Transverse colon (tissue), 4 donors: ENCODE measurements around the gene SPECC1. TPM values are rescaled to one million over a fixed set of nuclear protein-coding genes. Genes with fewer than 3 reads are reported as not detected.

Source experiments
- DNase-seq: peaks from one replicate; pipeline ENCODE4 v3.0.0-alpha.2; 2019
- H3K27ac ChIP-seq, 4 donors: fragments of 200-600 bp; sonication (generic); 2 replicates each; pipeline ENCODE4 v1.5.1; 2016 to 2018; ENCODE audit warnings: inconsistent platforms in 4 of 4
- H3K27me3 ChIP-seq: fragments of 200-600 bp; sonication (generic); 2 replicates; pipeline ENCODE4 v1.5.1; 2017; ENCODE audit warnings: inconsistent platforms
- H3K36me3 ChIP-seq, 4 donors: fragments of 200-600 bp; sonication (generic); 2 replicates each; pipeline ENCODE4 v1.5.1; 2017 to 2019; ENCODE audit warnings: inconsistent platforms in 4 of 4
- H3K4me1 ChIP-seq, 4 donors: fragments of 200-600 bp; sonication (generic); 2 replicates each; pipeline ENCODE4 v1.5.1; 2017 to 2020; ENCODE audit warnings: inconsistent platforms in 4 of 4
- H3K4me3 ChIP-seq, 4 donors: fragments of 200-600 bp; sonication (generic); 1 replicate in 1 of 4; 2 replicates in 3 of 4; pipeline versions ENCODE4 v1.5.1 to v1.6.1; 2017 to 2019; ENCODE audit warnings: inconsistent platforms in 4 of 4
- H3K9me3 ChIP-seq, 2 donors: fragments of 200-600 bp; sonication (generic); 2 replicates each; pipeline ENCODE4 v1.5.1; 2017 to 2019; ENCODE audit warnings: inconsistent platforms in 2 of 2
- EP300 ChIP-seq: sonication (generic); formaldehyde crosslinking; IDR thresholded peaks from one replicate; pipeline ENCODE4 v1.6.1; 2017; ENCODE audit warnings: antibody characterized with exemption, low read depth
- POLR2A ChIP-seq: fragments of 450-650 bp; IDR thresholded peaks from one replicate; pipeline ENCODE4 v1.6.1; 2016; ENCODE audit warnings: antibody characterized with exemption, mild to moderate bottlenecking, moderate library complexity
- POLR2AphosphoS5 ChIP-seq, 3 donors: sonication (generic); formaldehyde crosslinking; IDR thresholded peaks; one replicate each; pipeline ENCODE4 v1.6.1; 2016; ENCODE audit warnings: antibody characterized with exemption in 3 of 3
- WGBS, 2 donors: methylation state at CpG; one replicate each; pipeline ENCODE4 v1.1.5; 2018; ENCODE audit warnings: low coverage in 1 of 2; 5-methylcytosine and 5-hydroxymethylcytosine counted together
- in situ Hi-C, 4 donors: fragments of 200-750 bp; cut with MboI; loops; one replicate each; pipeline versions ENCODE4 v1.15.0 to v1.15.1; 2017; ENCODE audit warnings: low sequenced_read_pairs in 3 of 4, low pct_ligation_motif_present in 1 of 4, low pct_unique_long_range_greater_than_20kb in 1 of 4
- intact Hi-C: fragments of 100-400 bp; cut with DNase I; formaldehyde crosslinking; loops from one replicate; pipeline ENCODE4 v1.15.1; 2023; ENCODE audit warnings: low total_unique reads
- total RNA-seq, 4 donors: library from RNA; depleted of rRNA; stranded (reverse); fragments of >200 nt; gene quantifications; one replicate each; pipeline ENCODE4 v1.1.0, GENCODE V29; 2016
- TF ChIP-seq, protein P1 (sequence below), 5 experiments: fragments of 200-600 bp in 3 of 5; fragments of 450-650 bp in 2 of 5; sonication (generic) in 3 of 5; IDR thresholded peaks; 1 replicate in 2 of 5; 2 replicates in 3 of 5; pipeline ENCODE4 v1.5.1; 2016 to 2017; ENCODE audit warnings: antibody characterized with exemption in 5 of 5, inconsistent platforms in 3 of 5, mild to moderate bottlenecking in 2 of 5, moderate library complexity in 1 of 5

The SPECC1 gene
- total RNA-seq, 4 donors from 2014 or later: 117 to 141 (median 125) TPM

DNA sequence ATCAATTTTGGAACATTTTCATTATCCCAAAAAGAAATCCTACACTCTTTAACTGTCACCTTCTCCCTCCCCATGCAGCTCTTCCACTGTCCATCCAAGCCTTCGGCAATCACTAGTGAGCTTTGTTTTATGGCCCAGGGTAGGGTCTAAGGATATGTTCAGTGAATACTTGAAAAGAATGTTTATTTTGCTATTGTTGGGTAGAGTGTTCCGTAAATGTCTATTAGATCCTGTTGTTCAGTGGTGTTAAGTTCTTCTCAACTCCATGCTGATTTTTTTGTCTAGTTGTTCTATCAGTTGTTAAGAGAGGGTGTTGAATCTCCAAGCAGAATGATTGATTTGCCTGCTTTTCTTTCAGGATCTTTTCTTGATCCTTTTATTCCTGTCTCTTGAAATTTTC, 29.9 kb downstream of the SPECC1 start:
- Histone ChIP-seq H3K27ac (no peak overlapping the region), H3K9me3 (no peaks in the 10 kb centered on the region), H3K27me3 (peaks cover 8% of the 10 kb centered on the region), H3K4me3 (no peak overlapping the region), H3K36me3 (no peaks in the 10 kb centered on the region), H3K4me1 (no peaks in the 10 kb centered on the region)
- in situ Hi-C loops (no loop called here), intact Hi-C loops (no loop called here)
- 69 to 70% methylated on average over 2 of the region's 2 CpGs for WGBS, 2 donors
- no peak for DNase-seq
- TF ChIP-seq POLR2AphosphoS5 (IDR thresholded peaks at IDR 0.05) (no peak), EP300 (no peak), POLR2A (no peak)
- TF ChIP-seq, protein P1, sequence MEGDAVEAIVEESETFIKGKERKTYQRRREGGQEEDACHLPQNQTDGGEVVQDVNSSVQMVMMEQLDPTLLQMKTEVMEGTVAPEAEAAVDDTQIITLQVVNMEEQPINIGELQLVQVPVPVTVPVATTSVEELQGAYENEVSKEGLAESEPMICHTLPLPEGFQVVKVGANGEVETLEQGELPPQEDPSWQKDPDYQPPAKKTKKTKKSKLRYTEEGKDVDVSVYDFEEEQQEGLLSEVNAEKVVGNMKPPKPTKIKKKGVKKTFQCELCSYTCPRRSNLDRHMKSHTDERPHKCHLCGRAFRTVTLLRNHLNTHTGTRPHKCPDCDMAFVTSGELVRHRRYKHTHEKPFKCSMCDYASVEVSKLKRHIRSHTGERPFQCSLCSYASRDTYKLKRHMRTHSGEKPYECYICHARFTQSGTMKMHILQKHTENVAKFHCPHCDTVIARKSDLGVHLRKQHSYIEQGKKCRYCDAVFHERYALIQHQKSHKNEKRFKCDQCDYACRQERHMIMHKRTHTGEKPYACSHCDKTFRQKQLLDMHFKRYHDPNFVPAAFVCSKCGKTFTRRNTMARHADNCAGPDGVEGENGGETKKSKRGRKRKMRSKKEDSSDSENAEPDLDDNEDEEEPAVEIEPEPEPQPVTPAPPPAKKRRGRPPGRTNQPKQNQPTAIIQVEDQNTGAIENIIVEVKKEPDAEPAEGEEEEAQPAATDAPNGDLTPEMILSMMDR (IDR thresholded peaks at IDR 0.05): no peak

DNA sequence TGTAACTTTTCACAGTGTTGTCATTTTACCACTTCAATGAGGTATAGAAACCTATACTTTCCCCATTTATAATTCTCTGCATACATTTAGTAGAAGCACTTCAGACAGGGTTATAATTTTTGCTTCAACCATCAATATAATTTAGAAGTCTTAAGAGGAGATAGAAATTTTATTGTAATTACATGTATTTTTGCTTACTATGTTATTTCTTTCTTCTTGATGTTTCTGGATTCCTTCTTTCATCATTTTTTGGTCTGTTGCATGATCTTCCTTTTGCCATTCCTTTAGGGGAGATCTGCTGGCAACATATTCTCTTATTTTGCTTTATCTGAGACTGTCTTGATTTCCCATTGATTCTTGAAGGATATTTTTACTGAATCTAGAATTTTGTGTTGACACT, 31.1 kb downstream of the SPECC1 start:
- H3K4me3 ChIP-seq: no peak overlapping the region
- peaks cover 8% of the 10 kb centered on the region for H3K27me3 ChIP-seq
- intact Hi-C loops: no loop called here
- H3K4me1 ChIP-seq: no peaks in the 10 kb centered on the region
- in situ Hi-C loops: no loop called here
- DNase-seq: no peak
- TF ChIP-seq, protein P1 (IDR thresholded peaks at IDR 0.05): no peak
- no peak for TF ChIP-seq POLR2AphosphoS5 (IDR thresholded peaks at IDR 0.05)
- TF ChIP-seq EP300: no peak
- no peak for TF ChIP-seq POLR2A
- no peaks in the 10 kb centered on the region for H3K36me3 ChIP-seq
- H3K27ac ChIP-seq: no peak overlapping the region
- no peaks in the 10 kb centered on the region for H3K9me3 ChIP-seq

DNA sequence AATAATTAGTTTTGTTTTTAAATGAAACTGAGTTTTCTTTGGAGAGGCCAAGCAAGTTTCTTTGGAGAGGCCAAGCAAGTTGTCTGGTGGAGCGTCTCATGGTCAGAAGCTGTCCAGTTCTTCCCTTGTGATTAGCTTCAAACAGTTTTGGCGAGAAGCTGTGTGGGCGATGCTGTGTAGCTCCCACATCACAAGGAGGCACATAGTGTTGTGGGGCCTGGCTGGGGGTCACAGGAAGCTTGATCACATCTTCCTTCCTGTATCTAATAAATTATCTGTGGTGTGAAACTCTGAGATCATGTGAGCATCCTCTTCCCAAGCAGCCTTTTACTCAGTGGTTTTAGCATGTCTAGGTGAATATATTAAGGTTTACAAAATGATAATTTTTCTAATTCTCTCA, 33.9 kb downstream of the SPECC1 start:
- in situ Hi-C loops (no loop called here), intact Hi-C loops (no loop called here)
- H3K4me3 ChIP-seq: no peak overlapping the region
- TF ChIP-seq POLR2A: no peak
- TF ChIP-seq, protein P1 (IDR thresholded peaks at IDR 0.05): no peak
- TF ChIP-seq POLR2AphosphoS5 (IDR thresholded peaks at IDR 0.05): no peak
- no peak for TF ChIP-seq EP300
- H3K27me3 ChIP-seq: peaks cover 8% of the 10 kb centered on the region
- no peak overlapping the region for H3K27ac ChIP-seq
- H3K9me3 ChIP-seq: no peaks in the 10 kb centered on the region
- WGBS, 2 donors: 88% methylated on average over 3 of the region's 3 CpGs; no CpG with 5 or more reads in 1 of the 2 donors
- no peak for DNase-seq
- no peaks in the 10 kb centered on the region for H3K4me1 ChIP-seq
- H3K36me3 ChIP-seq: no peaks in the 10 kb centered on the region

DNA sequence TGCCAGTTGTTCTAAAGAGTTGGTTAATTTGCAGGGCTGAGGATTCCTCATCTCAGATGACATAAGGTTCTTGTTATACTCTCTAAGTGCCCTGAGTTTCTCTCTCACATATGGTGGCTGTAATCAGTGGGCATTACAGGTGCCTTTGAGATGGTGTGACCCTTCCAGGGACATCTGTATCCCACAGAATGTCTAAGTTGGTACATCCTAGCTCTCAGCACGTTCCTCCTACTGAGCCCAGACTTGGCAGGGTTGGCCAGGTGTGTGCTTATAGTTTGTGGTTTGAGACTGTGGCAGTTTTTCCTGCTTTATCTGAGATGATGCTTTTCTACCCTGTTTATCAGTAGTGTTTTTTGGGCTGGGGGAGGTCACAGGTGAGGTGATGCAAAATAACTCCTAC, 36.3 kb downstream of the SPECC1 start:
- no peaks in the 10 kb centered on the region for H3K9me3 ChIP-seq
- no peaks in the 10 kb centered on the region for H3K4me1 ChIP-seq
- H3K4me3 ChIP-seq: no peak overlapping the region
- no peak for DNase-seq
- H3K27ac ChIP-seq: no peak overlapping the region
- H3K27me3 ChIP-seq: peaks cover 4% of the 10 kb centered on the region
- H3K36me3 ChIP-seq: no peaks in the 10 kb centered on the region
- intact Hi-C loops (no loop called here), in situ Hi-C loops (no loop called here)
- TF ChIP-seq POLR2A (no peak), EP300 (no peak), POLR2AphosphoS5 (IDR thresholded peaks at IDR 0.05) (no peak)
- TF ChIP-seq, protein P1 (IDR thresholded peaks at IDR 0.05): no peak
- 48% methylated on average over 1 of the region's 1 CpG; no CpG with 5 or more reads in 1 of the 2 donors for WGBS, 2 donors
